HUES48 (cell line): Measurements from ENCODE around the gene ADARB2.

ENCODE experiments used
- H3K27ac ChIP-seq: one replicate; pipeline ENCODE4 v1.7.0; 2013; ENCODE audit warnings: low read depth, low read length, inconsistent platforms
- H3K27me3 ChIP-seq: 2 replicates; pipeline ENCODE4 v1.6.1; 2013; ENCODE audit warnings: mild to moderate bottlenecking, low read length; ENCODE audit not compliant: control insufficient read depth, insufficient read depth
- H3K36me3 ChIP-seq: 2 replicates; pipeline ENCODE4 v1.6.1; 2013; ENCODE audit warnings: low read length; ENCODE audit not compliant: control insufficient read depth, insufficient read depth
- H3K4me1 ChIP-seq: 2 replicates; pipeline ENCODE4 v1.6.1; 2013; ENCODE audit warnings: mild to moderate bottlenecking, low read length; ENCODE audit not compliant: control insufficient read depth, insufficient read depth
- H3K4me3 ChIP-seq: 2 replicates; pipeline ENCODE4 v1.5.1; 2013; ENCODE audit warnings: mild to moderate bottlenecking, low read depth, low read length
- H3K9ac ChIP-seq: 2 replicates; pipeline ENCODE4 v1.6.1; 2013; ENCODE audit warnings: mild to moderate bottlenecking, low read depth, low read length, moderate library complexity
- H3K9me3 ChIP-seq: 2 replicates; pipeline ENCODE4 v1.6.1; 2013; ENCODE audit warnings: low read length; ENCODE audit not compliant: control insufficient read depth, insufficient read depth

Gene ADARB2

DNA sequence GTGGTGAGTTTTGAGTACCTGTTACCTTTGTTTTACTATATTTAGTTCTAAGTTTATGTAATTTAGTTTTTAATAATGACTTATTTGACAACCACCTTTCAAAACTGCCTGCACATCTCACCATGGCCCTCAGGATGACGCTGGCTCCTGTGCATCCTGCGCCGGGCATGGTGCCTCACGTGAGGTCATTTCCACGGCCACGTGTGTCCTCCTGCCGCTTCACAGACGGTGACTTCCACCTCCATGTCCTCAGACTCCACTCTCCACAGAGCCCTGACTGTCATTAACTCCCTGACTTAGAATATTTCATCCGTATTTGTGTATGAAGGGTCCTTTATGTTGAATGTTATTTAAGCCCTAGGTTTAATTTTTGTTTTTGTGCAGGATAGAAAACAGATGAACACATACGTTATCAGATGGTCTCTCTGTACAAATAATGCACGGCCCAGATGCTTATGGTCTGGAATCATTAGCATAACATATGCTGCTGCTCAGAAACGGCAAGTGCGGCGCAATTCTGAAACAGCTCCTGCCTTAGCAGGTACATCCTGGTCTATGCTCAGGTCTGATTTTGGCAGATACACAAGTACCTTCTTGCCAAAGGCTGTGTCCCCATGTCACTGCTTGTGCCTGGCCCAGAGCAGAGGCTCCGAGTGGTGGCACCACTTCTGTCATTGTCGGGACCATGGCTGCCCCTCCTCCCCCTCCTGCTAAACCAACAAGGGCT, 525.3 kb downstream of the ADARB2 start:
- no peak overlapping the region for H3K27ac ChIP-seq
- no peaks in the 10 kb centered on the region for H3K4me1 ChIP-seq
- no peak overlapping the region for H3K4me3 ChIP-seq
- H3K9me3 ChIP-seq = no peaks in the 10 kb centered on the region
- no peaks in the 10 kb centered on the region for H3K36me3 ChIP-seq
- no peak overlapping the region for H3K9ac ChIP-seq
- H3K27me3 ChIP-seq = no peaks in the 10 kb centered on the region

- no peaks in the 10 kb centered on the region for H3K27me3 ChIP-seq
- no peaks in the 10 kb centered on the region for H3K36me3 ChIP-seq
- H3K9me3 ChIP-seq = no peaks in the 10 kb centered on the region
- H3K4me1 ChIP-seq = no peaks in the 10 kb centered on the region
- no peak overlapping the region for H3K9ac ChIP-seq
- H3K27ac ChIP-seq = no peak overlapping the region
- no peak overlapping the region for H3K4me3 ChIP-seq
These were observed 526.7 kb downstream of the ADARB2 start for GRCh38 chr10:1210667-1211066.

GRCh38 chr10:1209355-1209979, 527.9 kb downstream of the ADARB2 start:
- H3K27me3 ChIP-seq = no peaks in the 10 kb centered on the region
- no peaks in the 10 kb centered on the region for H3K9me3 ChIP-seq
- no peaks in the 10 kb centered on the region for H3K36me3 ChIP-seq
- no peaks in the 10 kb centered on the region for H3K4me1 ChIP-seq
- no peak overlapping the region for H3K27ac ChIP-seq
- H3K9ac ChIP-seq = no peak overlapping the region
- H3K4me3 ChIP-seq = no peak overlapping the region

DNA sequence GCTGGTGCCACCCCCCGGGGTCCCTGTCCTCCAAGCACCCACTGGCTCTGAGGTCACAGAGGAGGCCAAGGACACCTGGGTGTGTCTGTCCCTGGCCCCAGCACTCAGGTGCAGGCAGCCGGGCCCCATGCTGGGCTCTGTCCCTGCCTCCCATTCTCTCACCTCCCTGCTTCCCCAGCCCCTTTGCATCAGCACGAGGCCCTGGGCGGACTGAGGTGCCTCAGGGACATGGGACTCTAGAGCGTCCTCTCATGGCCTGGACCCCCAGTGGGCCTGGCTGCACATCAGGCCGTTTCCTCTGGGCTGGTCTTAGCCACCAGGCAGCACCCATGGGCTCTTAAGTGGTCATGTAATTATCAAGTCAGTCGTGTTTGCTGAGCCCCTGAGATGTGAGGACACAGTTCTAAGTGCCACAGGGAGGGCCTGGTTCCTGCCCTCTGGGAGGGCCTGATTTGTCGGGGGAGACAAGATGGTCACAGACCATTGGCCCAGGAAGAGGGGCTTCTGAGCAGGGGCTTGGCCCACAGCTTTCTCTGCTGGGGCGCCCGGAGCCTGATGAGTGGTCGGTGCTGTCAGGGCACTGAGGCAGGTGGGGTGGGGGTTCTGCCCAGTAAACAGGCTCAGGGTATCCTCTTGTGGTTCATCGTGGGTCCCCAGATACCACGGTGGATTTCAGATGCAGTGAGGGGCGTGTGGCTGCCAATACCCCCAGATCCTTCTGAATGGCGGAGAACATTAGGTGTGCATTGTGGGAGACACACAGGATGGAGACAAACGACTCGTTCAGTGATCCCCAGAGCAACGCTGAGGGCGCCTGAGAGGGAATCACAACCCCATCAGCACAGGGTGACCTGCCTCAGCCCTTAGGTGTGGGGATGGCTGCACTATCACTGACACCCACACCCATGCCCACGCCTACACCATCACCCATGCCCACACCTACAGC, 528.7 kb downstream of the ADARB2 start:
- Histone ChIP-seq H3K9ac (no peak overlapping the region), H3K4me3 (no peak overlapping the region), H3K27me3 (no peaks in the 10 kb centered on the region)

GRCh38 chr10:1206601-1207000, 530.7 kb downstream of the ADARB2 start:
- no peak overlapping the region for H3K4me3 ChIP-seq
- no peaks in the 10 kb centered on the region for H3K36me3 ChIP-seq
- no peak overlapping the region for H3K9ac ChIP-seq
- H3K27ac ChIP-seq = no peak overlapping the region
- no peaks in the 10 kb centered on the region for H3K9me3 ChIP-seq
- no peaks in the 10 kb centered on the region for H3K27me3 ChIP-seq
- H3K4me1 ChIP-seq = no peaks in the 10 kb centered on the region

More for the DNA sequence above, 528.7 kb downstream of the ADARB2 start:
- no peaks in the 10 kb centered on the region for H3K36me3 ChIP-seq
- H3K4me1 ChIP-seq = no peaks in the 10 kb centered on the region
- H3K27ac ChIP-seq = no peak overlapping the region
- no peaks in the 10 kb centered on the region for H3K9me3 ChIP-seq

DNA sequence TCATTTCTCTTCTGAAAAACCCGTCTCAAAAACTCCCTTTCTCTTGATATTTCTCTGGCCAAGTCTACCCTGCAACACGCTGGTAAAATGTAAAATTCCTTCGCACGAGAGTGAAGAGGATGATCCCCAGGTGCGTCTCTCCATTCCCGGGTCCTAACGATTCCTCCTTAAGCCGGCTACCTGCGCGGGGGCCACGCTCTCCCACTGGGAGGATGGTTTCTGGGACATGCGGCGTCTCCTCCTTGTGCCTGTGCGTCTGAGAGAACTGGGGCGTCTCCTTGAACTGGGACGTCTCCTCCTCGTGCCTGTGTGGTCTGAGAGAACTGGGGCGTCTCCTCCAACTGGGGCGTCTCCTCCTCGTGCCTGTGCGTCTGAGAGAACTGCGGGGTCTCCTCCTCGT, 531.2 kb downstream of the ADARB2 start:
- H3K27ac ChIP-seq = no peak overlapping the region
- no peaks in the 10 kb centered on the region for H3K4me1 ChIP-seq
- H3K4me3 ChIP-seq = no peak overlapping the region
- H3K9me3 ChIP-seq = no peaks in the 10 kb centered on the region
- no peaks in the 10 kb centered on the region for H3K27me3 ChIP-seq
- H3K36me3 ChIP-seq = no peaks in the 10 kb centered on the region
- no peak overlapping the region for H3K9ac ChIP-seq

- Histone ChIP-seq H3K27me3 (no peaks in the 10 kb centered on the region), H3K9me3 (no peaks in the 10 kb centered on the region), H3K36me3 (no peaks in the 10 kb centered on the region), H3K9ac (no peak overlapping the region), H3K4me3 (no peak overlapping the region), H3K4me1 (no peaks in the 10 kb centered on the region), H3K27ac (no peak overlapping the region)
These were observed 531.8 kb downstream of the ADARB2 start for GRCh38 chr10:1205450-1206030.

DNA sequence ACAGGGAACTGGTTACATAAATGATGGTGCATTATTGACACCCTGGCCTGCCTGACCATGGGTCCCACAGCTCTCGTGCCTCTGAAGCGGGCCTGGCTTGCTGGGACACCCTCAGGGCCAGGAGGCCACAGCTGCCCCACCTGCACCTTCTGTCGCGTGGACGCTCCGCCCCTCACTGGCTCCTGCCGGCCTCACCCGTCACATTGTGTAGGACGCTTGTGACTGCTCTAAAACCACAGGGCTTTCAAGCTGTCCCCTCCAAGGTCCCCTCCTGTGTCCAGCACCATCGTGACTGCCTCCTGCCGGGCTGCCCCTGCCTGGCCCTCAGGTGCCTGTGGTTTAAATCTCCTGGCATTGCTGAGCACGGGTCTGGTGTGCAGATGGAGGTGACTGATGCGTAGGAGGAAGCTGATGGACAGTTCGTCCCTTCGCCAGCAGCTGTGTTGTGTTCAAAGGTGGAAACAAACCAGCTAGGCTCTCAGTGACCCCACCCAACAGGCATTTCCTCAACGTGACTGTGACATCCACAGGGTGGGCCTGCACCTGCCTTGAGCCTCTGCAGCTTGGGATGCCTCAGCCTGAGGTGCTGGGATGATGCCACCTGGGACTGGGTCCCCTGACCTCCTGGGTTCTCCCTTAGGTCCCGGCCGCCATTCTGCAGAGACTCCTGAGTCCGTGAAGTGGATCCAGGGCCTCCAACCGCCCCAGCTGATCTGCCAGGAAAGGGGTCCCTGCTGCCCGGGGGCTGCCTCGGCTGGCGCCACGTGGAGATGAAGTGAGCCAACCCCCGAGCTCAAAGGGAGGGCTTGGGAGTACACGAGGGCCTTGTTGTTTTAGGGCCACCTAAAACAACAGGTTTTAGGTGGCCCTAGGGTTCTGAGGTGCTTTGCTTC, 532.6 kb downstream of the ADARB2 start:
- Histone ChIP-seq H3K9me3 (no peaks in the 10 kb centered on the region), H3K36me3 (no peaks in the 10 kb centered on the region), H3K27me3 (no peaks in the 10 kb centered on the region), H3K4me3 (no peak overlapping the region), H3K9ac (no peak overlapping the region), H3K4me1 (no peaks in the 10 kb centered on the region), H3K27ac (no peak overlapping the region)

GRCh38 chr10:1203704-1204103, 533.6 kb downstream of the ADARB2 start:
- H3K36me3 ChIP-seq = no peaks in the 10 kb centered on the region
- no peaks in the 10 kb centered on the region for H3K9me3 ChIP-seq
- H3K4me3 ChIP-seq = no peak overlapping the region
- H3K27me3 ChIP-seq = no peaks in the 10 kb centered on the region
- no peak overlapping the region for H3K27ac ChIP-seq
- H3K4me1 ChIP-seq = peaks cover 5% of the 10 kb centered on the region; the same call in 1 of the 2 replicates
- no peak overlapping the region for H3K9ac ChIP-seq

DNA sequence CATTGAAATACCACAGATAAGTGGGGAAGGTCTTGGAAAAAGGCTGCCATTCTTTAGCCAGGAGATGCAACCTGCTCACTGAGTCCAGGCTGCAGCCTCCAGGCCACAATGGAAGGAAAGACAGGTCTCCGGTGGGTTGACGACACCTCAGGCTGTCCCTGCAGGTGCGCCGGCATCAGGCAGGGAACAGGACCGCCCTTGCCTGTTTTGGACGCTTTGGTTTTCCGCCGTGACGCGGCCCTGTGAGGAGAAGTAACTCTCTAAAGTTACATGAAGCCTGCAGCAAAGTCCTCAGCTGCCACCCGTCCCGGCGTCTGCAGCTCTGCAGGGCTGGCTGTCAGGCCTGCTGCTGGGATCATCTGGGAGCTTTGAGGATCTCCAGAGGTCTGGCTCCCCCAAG, 534.1 kb downstream of the ADARB2 start:
- Histone ChIP-seq H3K9me3 (no peaks in the 10 kb centered on the region), H3K27ac (no peak overlapping the region), H3K4me3 (no peak overlapping the region), H3K36me3 (no peaks in the 10 kb centered on the region), H3K4me1 (peaks cover 5% of the 10 kb centered on the region; the same call in 1 of the 2 replicates), H3K9ac (no peak overlapping the region), H3K27me3 (no peaks in the 10 kb centered on the region)
